BLaER1 (cell line): ENCODE results near the gene DLL1.

ENCODE experiments used
- H3K27ac ChIP-seq: shearing (Covaris generic); formaldehyde crosslinking; 2 replicates; pipeline ENCODE4 v1.8.1; 2022
- H3K27me3 ChIP-seq: shearing (Covaris generic); formaldehyde crosslinking; 2 replicates; pipeline ENCODE4 v1.8.1; 2022
- H3K36me3 ChIP-seq: shearing (Covaris generic); formaldehyde crosslinking; 2 replicates; pipeline ENCODE4 v1.8.1; 2022
- H3K4me1 ChIP-seq: shearing (Covaris generic); formaldehyde crosslinking; 2 replicates; pipeline ENCODE4 v1.8.1; 2022
- H3K4me2 ChIP-seq: shearing (Covaris generic); formaldehyde crosslinking; 2 replicates; pipeline ENCODE4 v1.8.1; 2022
- H3K4me3 ChIP-seq: shearing (Covaris generic); formaldehyde crosslinking; 2 replicates; pipeline ENCODE4 v1.8.1; 2022
- H3K9ac ChIP-seq: shearing (Covaris generic); formaldehyde crosslinking; 2 replicates; pipeline ENCODE4 v1.8.1; 2022
- H3K9me3 ChIP-seq: shearing (Covaris generic); formaldehyde crosslinking; 2 replicates; pipeline ENCODE4 v1.8.1; 2022
- H4K20me1 ChIP-seq: shearing (Covaris generic); formaldehyde crosslinking; 2 replicates; pipeline ENCODE4 v1.8.1; 2022
- Cebpa-rat ChIP-seq: shearing (Covaris generic); IDR thresholded peaks from 2 replicates; pipeline ENCODE4 v1.8.1; 2022

Gene DLL1

GRCh38 chr6:170295510-170296422 is 4.9 kb upstream of the DLL1 start:
- H3K4me1 ChIP-seq, result peaks cover 34% of the 10 kb centered on the region
- H3K9me3 ChIP-seq, result peaks cover 8% of the 10 kb centered on the region
- no peaks in the 10 kb centered on the region for H3K36me3 ChIP-seq
- H3K4me2 ChIP-seq, result peak overlapping the region; percentile 96
- no peak for TF ChIP-seq Cebpa-rat
- no peak overlapping the region for H3K9ac ChIP-seq
- H3K4me3 ChIP-seq, result peak overlapping the region; percentile 66
- peaks cover 80% of the 10 kb centered on the region for H4K20me1 ChIP-seq
- H3K27me3 ChIP-seq, result peaks cover 100% of the 10 kb centered on the region
- no peak overlapping the region for H3K27ac ChIP-seq

- TF ChIP-seq Cebpa-rat, result no peak
- Histone ChIP-seq H3K36me3 (no peaks in the 10 kb centered on the region), H3K9me3 (no peaks in the 10 kb centered on the region), H3K4me2 (peak overlapping the region; percentile 96), H3K9ac (no peak overlapping the region), H3K4me1 (peaks cover 36% of the 10 kb centered on the region), H3K4me3 (peak overlapping the region; percentile 66), H3K27me3 (peaks cover 100% of the 10 kb centered on the region), H3K27ac (no peak overlapping the region), H4K20me1 (peaks cover 88% of the 10 kb centered on the region)
Measured at GRCh38 chr6:170294813-170295509, 4.1 kb upstream of the DLL1 start.

DNA sequence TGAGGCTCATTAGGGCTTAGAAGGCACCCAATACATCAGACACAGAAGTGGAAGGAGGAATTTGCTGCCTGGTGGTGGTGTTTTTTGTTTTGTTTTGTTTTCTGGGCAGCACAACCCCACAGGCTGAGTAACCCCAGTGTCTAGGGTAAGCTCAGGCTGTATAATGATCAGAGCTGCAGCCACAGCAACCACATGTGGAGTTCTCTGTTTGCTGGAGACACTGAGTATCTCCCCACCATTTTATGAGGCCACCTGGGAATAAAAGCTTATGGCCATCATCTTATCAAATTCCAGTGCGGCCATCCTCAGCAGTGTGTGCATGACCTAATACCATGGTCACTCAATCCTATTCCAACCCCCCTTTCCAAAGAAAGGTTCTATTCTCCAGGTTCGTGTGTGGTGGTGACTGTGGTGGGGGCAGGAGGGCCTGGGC is 3.4 kb upstream of the DLL1 start:
- H3K9me3 ChIP-seq, result no peaks in the 10 kb centered on the region
- H4K20me1 ChIP-seq, result peaks cover 94% of the 10 kb centered on the region
- H3K4me3 ChIP-seq, result no peak overlapping the region
- no peak overlapping the region for H3K27ac ChIP-seq
- no peaks in the 10 kb centered on the region for H3K36me3 ChIP-seq
- no peak overlapping the region for H3K4me2 ChIP-seq
- H3K27me3 ChIP-seq, result peaks cover 100% of the 10 kb centered on the region
- peaks cover 43% of the 10 kb centered on the region for H3K4me1 ChIP-seq
- no peak overlapping the region for H3K9ac ChIP-seq
- no peak for TF ChIP-seq Cebpa-rat

- TF ChIP-seq Cebpa-rat, result no peak
- H3K9ac ChIP-seq, result no peak overlapping the region
- no peak overlapping the region for H3K4me3 ChIP-seq
- no peaks in the 10 kb centered on the region for H3K9me3 ChIP-seq
- peaks cover 98% of the 10 kb centered on the region for H4K20me1 ChIP-seq
- peaks cover 50% of the 10 kb centered on the region for H3K4me1 ChIP-seq
- no peak overlapping the region; the same call in 1 of the 2 replicates for H3K4me2 ChIP-seq
- H3K27ac ChIP-seq, result no peak overlapping the region
- peaks cover 100% of the 10 kb centered on the region for H3K27me3 ChIP-seq
- H3K36me3 ChIP-seq, result no peaks in the 10 kb centered on the region
Measured at GRCh38 chr6:170293341-170294231, 2.7 kb upstream of the DLL1 start.

DNA sequence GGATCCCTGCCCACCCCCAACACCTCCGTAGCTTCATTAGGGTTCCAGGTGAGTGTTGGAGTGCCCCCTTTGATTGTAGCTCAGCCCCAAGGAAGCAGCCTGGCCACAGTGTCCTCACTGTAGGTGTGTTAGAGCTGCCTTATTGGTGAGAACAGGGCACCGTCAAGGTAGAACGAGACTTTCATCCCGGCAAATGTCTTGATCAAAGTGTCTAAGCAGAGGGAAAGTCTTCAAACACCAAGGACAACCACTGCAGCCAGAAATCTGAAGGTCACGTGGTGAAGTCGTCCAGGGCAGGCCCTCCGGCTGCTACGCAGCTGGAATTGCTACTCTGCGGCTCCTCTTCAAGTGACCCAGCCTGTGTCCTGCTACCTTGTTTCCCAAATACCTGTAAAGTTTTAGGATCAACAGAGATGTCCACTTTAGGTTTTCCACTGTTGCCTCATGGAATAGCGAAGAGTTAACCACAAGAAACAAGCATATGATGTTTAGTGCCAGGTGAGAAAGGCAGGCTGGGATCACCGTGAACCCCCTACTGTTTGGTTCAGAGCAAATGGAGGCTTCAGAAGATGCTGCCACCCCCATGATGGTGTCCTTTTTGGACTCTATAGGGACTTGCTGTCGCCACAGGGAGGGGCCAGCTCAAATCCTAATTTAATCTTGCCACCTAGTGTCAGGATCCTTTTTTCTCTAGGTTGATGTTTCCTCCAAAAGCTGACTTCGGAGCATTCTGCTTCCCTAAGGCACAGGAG is 1.7 kb upstream of the DLL1 start:
- Histone ChIP-seq H3K36me3 (no peaks in the 10 kb centered on the region), H4K20me1 (peaks cover 98% of the 10 kb centered on the region), H3K4me1 (peaks cover 56% of the 10 kb centered on the region), H3K9ac (no peak overlapping the region), H3K4me3 (no peak overlapping the region), H3K4me2 (peak overlapping the region; percentile 100), H3K27me3 (peaks cover 100% of the 10 kb centered on the region), H3K27ac (no peak overlapping the region), H3K9me3 (no peaks in the 10 kb centered on the region)
- TF ChIP-seq Cebpa-rat, result no peak

- H4K20me1 ChIP-seq, result peaks cover 98% of the 10 kb centered on the region
- no peak overlapping the region for H3K9ac ChIP-seq
- H3K4me1 ChIP-seq, result peaks cover 53% of the 10 kb centered on the region
- no peaks in the 10 kb centered on the region for H3K9me3 ChIP-seq
- TF ChIP-seq Cebpa-rat, result no peak
- peaks cover 100% of the 10 kb centered on the region for H3K27me3 ChIP-seq
- no peak overlapping the region for H3K27ac ChIP-seq
- peak overlapping the region; percentile 100 for H3K4me2 ChIP-seq
- H3K4me3 ChIP-seq, result peak overlapping the region; percentile 65
- H3K36me3 ChIP-seq, result no peaks in the 10 kb centered on the region
Measured at GRCh38 chr6:170292111-170292406, 1.2 kb upstream of the DLL1 start.

DNA sequence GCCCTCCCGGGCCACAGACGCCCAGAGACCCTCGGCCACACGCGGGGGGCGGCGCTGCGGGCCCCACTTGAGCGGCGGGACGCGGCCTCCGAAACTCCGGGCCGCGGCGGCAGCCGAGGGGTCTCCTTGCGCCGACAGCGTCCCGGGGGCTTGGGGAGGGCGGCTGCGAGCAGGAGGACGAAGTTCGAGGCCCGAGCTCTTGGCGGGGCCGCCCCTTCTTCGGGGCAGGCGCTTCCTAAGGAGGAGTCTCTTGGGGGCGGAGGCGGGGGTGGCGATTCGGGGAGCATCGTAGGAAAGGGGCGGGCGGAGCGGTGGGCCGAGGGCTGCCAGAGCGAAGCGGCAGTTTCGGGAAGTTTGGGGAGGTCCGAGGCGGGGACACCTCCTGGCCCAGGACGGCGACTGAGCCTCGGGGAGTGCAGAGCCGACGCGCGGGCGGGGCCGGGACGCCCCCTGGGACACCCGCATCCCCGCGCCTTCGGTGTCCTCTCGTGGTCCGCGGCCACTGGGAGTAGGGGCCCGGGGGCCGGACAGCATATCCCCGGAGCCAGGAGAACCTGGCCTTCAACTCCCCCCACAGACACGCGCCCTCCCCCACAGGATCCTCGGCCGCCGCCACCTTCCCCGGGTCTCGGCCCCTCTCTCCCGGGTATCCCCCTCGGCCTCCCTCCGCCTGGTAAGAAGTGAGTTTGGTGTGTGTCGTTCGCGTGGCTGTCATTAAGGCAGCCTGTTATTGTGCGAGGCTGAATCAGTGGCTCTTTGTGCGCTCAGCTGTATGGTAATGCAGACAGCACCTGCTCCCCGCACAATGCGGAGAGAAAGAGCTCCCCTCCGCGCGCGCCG is 613 bp upstream of the DLL1 start:
- peaks cover 97% of the 10 kb centered on the region for H4K20me1 ChIP-seq
- no peaks in the 10 kb centered on the region for H3K9me3 ChIP-seq
- H3K9ac ChIP-seq, result no peak overlapping the region
- no peak for TF ChIP-seq Cebpa-rat
- peak overlapping the region; percentile 100 for H3K4me2 ChIP-seq
- H3K36me3 ChIP-seq, result no peaks in the 10 kb centered on the region
- peaks cover 100% of the 10 kb centered on the region for H3K27me3 ChIP-seq
- peaks cover 47% of the 10 kb centered on the region for H3K4me1 ChIP-seq
- H3K4me3 ChIP-seq, result peak overlapping the region; percentile 65
- H3K27ac ChIP-seq, result no peak overlapping the region

- Histone ChIP-seq H3K4me3 (peak overlapping the region; percentile 72), H3K4me2 (peak overlapping the region; percentile 100), H3K27ac (no peak overlapping the region), H3K27me3 (peaks cover 100% of the 10 kb centered on the region), H3K9me3 (no peaks in the 10 kb centered on the region), H3K4me1 (peaks cover 32% of the 10 kb centered on the region), H3K9ac (peak overlapping the region; percentile 50; the same call in 1 of the 2 replicates), H4K20me1 (peaks cover 95% of the 10 kb centered on the region), H3K36me3 (no peaks in the 10 kb centered on the region)
- TF ChIP-seq Cebpa-rat, result no peak
Measured at GRCh38 chr6:170289951-170290295, 955 bp downstream of the DLL1 start.
